Activated CD8-positive, alpha-beta memory T cell treated with anti-CD3 and anti-CD28 coated beads, Interleukin-2, amount 50 U/mL, for 1 hour (primary cell): ENCODE data around the gene ARHGAP44.
"Not testable (repeated sequence)": the region's sequence is repeated elsewhere in the genome, so short reads cannot be mapped to it uniquely, and the experiment has no call there.

Experiments used
- DNase-seq: peaks from one replicate; pipeline ENCODE4 v3.0.0-alpha.2; 2020; ENCODE audit errors: extremely low read depth

ARHGAP44 gene

GRCh38 chr17:12964840-12965239 lies 175.5 kb downstream of the ARHGAP44 start:
- no peak for DNase-seq

GRCh38 chr17:12965988-12966387 lies 176.7 kb downstream of the ARHGAP44 start:
- no peak for DNase-seq

- no peak for DNase-seq
These were observed 177.1 kb downstream of the ARHGAP44 start for GRCh38 chr17:12966413-12966812.

- DNase-seq: no peak
These were observed 178.7 kb downstream of the ARHGAP44 start for GRCh38 chr17:12967962-12968361.

- no peak for DNase-seq
These were observed 184.3 kb downstream of the ARHGAP44 start for GRCh38 chr17:12973496-12974004.

GRCh38 chr17:12974005-12974531 lies 184.8 kb downstream of the ARHGAP44 start:
- no peak for DNase-seq

GRCh38 chr17:12977008-12977751 lies 187.9 kb downstream of the ARHGAP44 start:
- DNase-seq: no peak

GRCh38 chr17:12978787-12979186 lies 189.5 kb downstream of the ARHGAP44 start:
- DNase-seq: not testable (repeated sequence)

- DNase-seq: no peak
These were observed 189.9 kb downstream of the ARHGAP44 start for GRCh38 chr17:12979246-12979645.

GRCh38 chr17:12979826-12980500 lies 190.7 kb downstream of the ARHGAP44 start:
- DNase-seq: no peak

GRCh38 chr17:12982224-12982623 lies 192.9 kb downstream of the ARHGAP44 start:
- DNase-seq: no peak

- DNase-seq: no peak
These were observed 194.9 kb downstream of the ARHGAP44 start for GRCh38 chr17:12983991-12984884.

GRCh38 chr17:12985431-12986293 lies 196.4 kb downstream of the ARHGAP44 start:
- no peak for DNase-seq

GRCh38 chr17:12987120-12987519 lies 197.8 kb downstream of the ARHGAP44 start:
- no peak for DNase-seq

- DNase-seq: no peak
These were observed 200.9 kb downstream of the ARHGAP44 start for GRCh38 chr17:12990041-12990808.

GRCh38 chr17:12990926-12991325 lies 201.6 kb downstream of the ARHGAP44 start:
- DNase-seq: no peak

- DNase-seq: no peak
These were observed 203.4 kb downstream of the ARHGAP44 start for GRCh38 chr17:12992676-12993075.

- no peak for DNase-seq
These were observed 204.3 kb downstream of the ARHGAP44 start for GRCh38 chr17:12993631-12994030.

- no peak for DNase-seq
These were observed 205.2 kb downstream of the ARHGAP44 start for GRCh38 chr17:12994341-12995074.
